Measurements from ENCODE around the gene BSG.

The BSG gene

DNA sequence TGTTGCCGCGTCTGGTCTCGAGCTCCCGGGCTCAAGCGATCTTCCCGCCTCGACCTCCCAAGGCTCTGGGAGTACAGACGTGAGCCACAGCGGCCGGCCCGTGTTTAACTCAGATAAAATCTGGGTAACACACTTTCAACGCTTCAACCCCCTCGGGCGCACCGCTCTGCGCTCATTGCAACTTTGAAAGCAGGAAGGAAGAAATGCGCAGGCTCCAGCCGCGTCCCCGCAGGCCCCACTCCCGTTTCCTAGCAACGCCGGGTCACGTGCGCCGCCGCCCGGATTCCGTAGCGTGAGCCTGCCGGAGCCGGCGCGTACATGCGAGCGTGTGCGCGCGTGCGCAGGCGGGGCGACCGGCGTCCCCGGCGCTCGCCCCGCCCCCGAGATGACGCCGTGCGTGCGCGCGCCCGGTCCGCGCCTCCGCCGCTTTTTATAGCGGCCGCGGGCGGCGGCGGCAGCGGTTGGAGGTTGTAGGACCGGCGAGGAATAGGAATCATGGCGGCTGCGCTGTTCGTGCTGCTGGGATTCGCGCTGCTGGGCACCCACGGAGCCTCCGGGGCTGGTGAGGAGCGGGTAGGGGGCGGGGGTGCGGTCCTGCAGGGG lies at the start of gene BSG:
TSS of gene BSG (plus strand) at position 457 of the 603 bp plus-strand sequence. CDS start at position 496, 39 bp downstream.
- peak; percentile 99 for DNase-seq

DNA sequence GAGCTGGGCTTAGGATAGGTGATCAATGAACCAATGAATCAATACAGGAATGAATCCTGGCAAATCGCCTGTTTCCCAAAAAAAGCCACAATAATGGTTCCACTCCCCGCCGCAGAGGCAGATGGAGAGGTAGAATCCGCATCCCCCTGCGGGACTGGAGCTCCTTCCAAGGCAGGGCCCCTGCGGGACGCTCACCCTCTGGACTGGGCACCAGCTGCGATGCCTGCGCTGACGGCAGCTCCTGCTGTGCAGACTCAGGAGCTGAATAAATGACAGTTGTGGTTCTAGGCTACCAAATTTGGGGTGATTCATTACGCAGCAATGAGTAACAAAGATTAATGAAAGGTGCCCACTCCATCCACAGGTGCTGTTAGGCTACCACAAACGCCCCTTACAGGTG lies 49.7 kb upstream of the BSG start:
- no peak for DNase-seq

DNA sequence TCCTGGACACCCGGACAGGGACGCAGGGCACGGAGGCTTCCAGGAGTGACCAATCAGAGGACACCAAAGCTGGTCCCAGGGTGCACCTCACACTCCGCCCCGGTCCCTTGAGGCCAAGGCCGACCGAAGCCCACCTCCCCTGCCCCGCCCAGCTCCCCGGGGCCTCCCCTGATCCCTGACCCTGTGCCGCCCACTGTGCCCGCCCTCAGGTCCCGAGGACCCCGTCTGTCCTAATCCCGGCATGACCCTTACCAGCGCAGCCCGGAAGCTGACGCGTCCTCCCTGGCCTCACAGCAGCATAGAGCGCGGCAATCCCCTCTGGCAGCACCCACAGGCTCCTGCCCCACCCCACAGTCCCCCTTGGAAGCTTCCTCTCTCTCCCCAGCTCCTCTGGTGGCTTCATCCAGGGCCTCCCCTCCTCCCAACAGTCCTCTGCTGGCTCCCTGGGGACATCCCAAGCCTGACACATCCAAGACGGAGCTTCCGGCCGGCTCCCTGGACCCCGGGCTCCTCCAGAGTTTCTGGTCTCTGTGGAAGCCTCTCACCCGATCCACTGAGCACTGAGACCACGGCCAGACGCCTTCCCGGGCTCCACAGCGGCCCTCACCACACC lies 48.2 kb upstream of the BSG start:
- no peak for DNase-seq

DNA sequence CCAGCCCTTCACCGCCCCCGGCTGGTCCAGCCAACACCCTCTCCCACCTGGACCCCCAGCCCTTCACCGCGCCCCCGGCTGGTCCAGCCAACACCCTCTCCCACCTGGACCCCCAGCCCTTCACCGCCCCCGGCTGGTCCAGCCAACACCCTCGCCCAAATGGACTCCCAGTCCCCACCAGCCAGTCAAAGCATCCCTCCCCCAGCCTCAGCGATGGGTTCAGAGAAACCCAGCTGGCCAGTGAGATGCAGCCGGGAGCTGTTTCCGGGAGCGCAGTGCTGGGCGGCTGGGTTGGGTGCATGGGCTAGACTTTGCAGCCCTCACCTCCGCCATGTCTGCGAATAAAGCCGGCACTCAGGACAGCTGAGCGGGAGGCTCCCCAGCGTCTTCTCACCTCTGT lies 47.4 kb upstream of the BSG start:
- DNase-seq, result no peak

DNA sequence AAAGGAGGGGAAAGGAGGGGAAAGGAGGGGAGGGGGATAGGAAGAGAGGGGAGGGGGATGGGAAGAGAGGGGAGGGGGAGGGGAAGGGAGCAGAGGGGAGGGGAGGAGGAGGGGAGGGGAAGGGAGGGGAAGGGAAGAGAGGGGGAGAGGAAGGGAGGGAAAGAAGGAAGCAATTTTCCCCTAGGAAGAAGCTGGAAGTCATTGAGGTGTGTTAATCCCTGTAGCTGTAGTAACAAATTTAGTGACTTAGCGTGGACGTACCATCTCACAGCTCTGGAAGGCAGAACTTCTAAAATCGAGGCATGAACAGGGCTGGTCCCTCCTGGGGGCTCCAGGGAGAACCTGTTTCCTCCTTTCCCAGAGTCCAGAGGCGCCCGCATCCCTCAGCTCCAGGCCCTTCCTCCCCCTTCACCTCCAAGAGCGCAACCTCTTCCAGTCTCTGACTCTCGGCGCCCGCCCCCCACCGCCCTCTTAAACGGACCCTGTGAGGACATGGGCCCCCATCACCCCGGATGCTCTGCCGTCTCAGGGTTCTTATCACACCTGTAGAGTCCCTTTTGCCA lies 46.5 kb upstream of the BSG start:
- no peak for DNase-seq

DNA sequence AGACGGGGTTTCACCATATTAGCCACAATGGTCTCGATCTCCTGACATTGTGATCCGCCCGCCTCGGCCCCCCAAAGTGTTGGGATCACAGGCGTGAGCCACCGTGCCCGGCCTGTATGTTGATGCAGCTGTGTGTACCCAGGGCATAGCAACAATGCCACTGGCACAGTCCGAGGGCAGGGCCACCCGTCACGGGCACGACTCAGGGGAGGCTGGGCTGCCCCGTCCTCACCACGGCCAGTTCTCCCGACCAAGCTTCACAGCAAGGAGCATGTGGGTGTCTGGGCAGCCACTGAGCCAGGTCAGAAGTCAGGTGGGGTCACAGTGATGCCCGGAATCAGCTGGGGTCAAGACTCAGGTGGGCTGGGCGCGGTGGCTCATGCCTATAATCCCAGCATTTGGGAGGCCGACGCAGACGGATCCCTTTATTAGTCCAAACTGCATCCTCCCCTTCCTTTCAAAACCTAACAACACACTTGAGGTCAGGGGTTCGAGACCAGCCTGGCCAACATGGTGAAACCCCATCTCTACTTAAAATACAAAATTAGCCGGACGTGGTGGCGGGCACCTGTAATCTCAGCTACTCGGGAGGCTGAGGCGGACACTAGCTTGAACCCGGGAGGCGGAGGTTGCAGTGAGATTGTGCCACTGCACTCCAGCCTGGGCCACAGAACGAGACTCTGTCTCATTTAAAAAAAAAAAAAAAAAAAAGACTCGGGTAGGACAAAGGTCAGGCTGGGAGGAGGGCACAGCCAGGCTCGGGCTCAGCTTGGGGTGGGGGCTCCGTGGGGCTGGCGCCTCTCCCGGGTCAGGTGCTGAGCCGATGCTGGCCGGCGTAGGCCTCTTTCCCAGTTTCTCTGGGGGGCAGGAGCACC lies 42.0 kb upstream of the BSG start:
- DNase-seq, result no peak

DNA sequence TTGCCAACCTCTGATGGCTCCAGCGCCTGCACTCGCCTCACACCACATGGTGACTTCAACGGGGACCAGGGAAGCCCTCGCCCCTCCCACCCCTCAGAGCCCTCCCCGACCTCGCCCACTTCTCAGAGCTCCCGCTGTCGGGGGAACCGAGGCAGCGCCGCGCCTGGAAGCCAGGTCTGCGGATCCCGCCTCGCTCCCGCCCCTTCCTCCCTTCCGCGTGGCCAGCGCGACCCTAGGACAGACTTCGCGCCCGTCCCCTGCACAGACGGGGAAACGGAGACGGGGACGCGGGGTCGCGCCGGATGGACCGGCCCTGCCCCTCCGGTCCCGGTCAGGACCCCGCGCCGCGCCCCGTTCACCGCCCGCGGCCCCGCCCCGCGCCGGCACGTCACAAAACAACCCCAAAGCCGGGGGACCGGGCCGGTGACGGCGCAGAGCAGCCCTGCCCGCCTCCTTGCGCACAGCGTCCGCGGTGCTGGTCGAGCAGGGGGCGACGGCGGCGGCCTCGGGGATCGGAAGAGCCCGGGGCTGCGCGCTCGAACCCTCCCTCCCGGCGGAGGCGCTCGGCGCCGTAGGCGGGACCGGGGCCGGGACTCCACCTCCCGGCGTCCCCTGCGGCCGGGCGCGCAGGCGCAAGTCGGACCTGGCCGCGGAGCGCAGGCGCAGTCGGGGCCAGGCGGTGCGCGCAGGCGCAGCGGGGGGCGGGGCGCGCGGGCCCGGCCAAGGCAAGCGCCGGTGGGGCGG lies 41.2 kb upstream of the BSG start:
- DNase-seq, result peak; percentile 96

DNA sequence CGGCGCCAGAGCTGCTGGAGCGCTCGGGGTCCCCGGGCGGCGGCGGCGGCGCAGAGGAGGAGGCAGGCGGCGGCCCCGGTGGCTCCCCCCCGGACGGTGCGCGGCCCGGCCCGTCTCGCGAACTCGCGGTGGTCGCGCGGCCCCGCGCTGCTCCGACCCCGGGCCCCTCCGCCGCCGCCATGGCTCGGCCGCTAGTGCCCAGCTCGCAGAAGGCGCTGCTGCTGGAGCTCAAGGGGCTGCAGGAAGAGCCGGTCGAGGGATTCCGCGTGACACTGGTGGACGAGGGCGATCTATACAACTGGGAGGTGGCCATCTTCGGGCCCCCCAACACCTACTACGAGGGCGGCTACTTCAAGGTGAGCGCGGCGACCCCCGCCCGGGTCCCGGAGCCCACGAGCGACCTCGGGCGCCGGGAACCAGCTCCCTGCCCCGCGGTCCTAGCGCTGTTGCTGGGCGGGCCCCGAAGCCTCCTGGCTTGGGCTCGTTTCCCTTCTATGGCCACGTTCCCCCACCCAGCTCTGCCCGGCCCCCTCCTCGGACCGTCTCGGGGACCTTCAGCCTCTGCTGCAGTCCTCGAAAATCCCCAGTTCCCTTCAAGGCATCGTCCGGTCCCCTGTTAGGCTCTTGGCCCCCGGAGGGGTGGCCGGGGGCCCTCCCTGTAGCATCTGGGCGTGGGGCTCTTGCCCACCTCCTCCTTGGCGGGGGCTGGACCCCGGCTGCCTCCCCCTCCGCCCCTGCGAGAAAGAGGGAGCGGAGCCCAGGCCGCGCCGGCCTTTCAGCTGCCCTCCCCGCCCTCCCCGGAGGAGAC lies 40.4 kb upstream of the BSG start, which contains the start of gene CDC34:
TSS of gene CDC34 (plus strand) at position 8 of the 808 bp plus-strand sequence. CDS start at position 180, 172 bp downstream.
- DNase-seq, result no peak

DNA sequence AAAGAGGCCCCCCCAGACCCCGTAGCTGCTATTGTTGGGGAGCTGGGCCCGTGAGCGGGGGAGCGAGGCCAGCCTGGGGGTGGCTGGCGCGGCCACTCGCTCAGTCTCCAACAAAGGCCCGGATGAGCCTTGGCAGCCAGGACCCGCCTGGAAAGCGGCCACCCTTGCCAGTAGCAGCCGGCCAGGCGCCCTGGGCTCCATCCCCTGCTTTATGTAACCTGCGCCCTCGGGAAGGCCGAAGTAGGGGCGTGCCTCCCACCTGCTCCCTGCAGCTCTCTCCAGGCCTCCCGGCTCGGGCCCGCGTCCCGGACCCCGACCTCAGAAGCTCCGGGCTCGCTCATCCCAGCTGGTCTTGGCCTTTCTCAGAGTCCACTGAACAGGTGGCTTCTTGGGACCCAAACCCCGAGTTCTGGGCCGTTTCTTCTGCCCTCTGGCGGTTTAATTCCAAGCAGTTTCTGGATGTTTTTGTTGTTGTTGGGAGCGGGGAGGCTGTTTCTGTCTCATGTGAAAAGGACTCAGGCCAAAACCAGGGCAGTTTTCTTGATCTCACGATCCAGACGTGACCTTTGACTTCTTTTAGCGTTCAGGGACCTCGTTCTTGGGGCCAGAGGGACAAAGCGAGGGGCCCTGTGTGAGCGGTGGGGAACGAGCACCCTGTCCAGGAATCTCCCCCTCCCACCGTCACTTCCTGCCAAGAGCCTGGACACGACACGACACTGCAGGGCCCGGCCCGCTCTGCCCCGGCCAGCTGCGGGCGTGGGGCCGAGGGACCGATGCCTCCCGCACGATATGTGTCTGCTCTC lies 39.6 kb upstream of the BSG start:
- no peak for DNase-seq

DNA sequence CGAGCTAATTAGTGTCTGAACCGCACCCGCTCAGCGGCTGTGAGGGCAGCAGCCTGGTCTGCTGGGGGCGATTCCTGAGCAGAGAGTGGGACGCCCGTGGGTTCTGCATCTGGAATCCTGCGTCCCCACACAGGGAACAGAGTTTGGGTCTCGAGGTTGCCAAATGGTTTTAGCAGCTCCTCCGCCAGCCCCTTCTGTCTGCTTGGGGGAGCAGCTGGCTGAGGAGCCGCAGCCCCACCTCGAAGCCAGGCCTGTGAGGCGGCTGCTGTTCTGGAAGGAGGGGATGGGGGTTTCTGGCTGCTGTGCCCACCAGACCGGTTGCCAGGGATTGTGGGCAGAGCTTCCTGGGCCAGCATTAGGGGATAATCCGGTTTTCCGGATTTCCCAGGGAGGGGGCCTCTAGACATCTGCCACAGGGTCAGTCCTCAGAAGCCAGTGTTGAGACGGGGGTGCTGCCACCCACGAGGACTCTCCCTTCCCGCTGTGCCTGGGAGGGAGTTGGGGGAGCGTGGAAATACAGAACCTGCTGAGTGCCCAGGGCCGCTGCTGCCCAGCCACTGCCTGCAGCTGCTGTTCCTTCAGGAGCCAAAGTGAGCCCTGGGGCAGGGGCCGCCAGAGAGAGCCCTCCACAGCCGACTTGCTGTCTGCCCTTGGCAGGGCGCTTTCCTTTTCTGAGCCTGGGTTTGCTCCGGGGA lies 38.9 kb upstream of the BSG start:
- no peak for DNase-seq

DNA sequence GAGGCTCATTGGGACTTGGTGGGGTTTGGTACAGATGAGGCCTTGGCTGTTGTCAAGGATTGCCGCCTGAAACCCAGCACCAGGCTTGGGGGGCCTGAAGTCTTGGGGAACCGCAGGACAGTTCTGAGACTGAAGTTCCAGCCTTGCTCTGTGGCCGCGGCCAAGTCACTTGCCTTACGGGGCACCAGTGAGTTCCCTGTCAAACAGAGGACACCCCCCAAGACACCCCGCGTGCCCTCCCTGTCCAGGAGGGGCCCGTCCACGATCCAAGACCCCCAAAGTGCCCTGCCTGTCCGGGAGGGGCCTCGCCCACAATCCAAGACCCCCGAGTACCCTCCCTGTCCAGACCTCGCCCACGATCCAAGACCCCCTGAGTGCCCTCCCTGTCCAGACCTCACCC lies 38.3 kb upstream of the BSG start:
- DNase-seq, result no peak

DNA sequence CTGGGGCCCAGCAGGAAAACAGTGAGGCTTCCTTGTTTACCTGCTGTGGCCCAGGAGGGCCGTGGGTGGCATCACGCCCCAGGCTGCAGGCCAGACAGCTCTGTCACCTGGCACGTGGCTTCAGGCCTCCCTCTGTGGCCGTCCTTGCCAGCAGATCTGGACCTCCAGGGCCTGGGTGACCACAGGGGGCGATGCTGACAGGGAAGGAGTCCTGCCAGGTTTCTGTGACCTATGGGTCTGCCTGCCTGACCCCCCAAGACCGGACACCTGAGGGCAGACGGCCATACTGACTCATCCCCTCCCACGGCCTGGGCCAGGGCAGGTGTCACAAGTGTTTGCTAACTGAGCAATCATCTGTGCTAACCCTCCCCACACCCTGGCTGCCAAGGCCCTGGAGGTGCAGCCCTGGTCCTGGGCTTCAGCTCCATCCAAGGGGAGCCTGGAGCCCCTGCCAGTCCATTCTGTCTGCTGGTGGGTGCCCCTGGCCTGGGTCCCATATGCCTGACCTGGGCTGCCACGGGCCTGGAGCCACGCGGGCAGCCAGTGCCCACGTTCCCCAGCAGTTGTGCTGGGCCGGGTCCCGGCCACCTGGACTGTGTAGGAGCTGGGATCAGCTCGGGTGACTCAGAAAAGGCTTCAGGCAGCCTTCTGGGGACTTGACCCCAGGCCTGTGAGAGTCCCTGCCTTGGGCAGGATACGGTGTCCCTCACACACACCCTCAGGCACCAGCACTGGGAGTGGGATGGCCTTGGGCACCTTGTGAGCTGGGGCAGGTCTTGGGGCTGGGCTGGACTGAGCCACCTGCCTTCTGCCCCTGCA lies 37.2 kb upstream of the BSG start:
- DNase-seq, result no peak

DNA sequence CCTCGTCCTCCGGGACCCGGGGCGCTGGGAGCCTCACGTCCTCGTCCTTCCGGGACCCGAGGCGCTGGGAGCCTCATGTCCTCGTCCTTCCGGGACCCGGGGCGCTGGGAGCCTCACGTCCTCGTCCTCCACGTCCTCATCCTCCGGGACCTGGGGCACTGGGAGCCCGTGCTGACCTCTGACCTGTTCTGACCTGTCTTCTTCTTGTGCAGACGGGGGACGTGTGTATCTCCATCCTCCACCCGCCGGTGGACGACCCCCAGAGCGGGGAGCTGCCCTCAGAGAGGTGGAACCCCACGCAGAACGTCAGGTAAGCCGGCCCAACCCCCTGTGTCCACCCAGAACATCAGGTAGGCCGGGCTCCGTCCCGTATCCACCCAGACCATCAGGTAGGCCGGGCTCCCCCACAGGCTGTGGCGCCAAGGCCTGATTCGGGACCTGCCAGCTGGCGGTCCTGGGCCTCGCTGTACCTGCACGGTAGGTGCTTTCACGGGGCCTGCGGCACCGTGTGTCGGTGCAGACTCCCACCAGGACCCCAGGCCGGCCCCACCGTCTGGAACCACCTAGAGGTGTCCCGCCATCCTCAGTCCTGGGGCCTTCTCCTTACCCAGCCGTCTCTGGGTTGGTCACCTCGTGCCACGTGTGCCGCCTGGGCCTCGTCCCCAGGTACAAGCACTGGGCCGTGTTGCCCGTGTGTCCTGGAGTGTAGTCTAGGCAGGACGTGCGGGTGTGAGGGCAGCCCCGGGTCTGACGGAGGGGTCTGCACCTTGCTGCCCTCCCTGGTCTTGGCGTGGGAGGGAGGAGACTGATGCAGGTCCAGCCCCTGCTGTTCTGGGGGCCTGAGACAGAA lies 36.1 kb upstream of the BSG start:
- no peak for DNase-seq

DNA sequence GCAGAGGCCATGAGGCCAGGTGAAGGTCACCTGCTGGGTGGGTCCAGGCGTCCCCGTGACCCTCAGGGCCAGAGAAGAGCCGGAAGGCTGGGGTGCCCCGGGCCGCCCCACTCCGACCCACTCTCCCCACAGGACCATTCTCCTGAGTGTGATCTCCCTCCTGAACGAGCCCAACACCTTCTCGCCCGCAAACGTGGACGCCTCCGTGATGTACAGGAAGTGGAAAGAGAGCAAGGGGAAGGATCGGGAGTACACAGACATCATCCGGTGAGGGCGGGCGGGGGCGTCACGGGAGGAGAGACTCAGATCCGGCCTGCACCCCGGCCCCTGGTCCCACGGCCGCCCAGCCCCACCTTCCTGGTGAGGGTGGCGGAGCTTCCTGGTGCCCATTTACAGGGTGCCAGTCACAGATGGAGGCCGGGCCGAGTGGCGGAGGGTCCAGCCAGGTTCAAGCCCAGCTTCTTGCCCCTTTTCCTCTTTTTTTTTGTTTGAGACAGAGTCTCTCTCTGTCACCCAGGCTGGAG lies 35.5 kb upstream of the BSG start:
- DNase-seq, result no peak

DNA sequence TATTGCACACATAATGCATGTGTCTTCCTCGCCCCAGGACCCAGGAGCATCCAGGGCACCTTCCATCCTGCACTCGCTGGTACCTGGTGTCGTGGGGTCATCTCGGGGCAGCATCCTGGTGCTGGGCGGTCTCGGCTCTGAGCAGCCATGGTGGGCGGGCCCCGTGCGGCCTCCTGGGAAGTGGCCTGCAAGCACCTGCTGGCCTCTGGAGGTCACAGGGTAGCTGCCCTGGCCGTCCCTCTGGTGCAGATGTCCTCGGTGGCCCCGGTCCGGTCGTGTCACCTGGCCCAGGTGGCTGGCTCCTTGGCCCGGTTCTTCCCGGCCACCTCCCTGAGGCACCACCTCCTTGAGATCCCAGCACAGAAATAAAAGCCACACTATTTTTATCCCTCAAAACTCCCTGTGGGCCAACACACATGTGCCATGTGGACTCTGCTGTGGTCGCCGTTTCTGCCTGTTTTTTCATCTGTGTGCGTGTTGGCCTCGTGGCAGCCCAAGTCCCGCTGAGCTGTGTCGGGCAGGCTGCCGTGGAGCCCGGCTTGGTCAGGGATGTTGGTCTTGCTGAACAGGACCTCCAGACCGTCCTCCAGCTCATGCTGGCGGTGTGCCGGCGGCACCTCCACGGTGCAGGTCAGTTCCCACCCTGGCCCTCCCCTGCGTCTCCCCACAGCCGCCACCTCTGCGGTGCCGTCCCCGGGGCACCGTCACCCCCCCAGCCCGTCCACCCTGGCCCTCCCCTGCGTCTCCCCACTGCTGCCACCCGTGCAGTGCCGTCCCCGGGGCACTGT lies 33.6 kb upstream of the BSG start:
- DNase-seq, result no peak

DNA sequence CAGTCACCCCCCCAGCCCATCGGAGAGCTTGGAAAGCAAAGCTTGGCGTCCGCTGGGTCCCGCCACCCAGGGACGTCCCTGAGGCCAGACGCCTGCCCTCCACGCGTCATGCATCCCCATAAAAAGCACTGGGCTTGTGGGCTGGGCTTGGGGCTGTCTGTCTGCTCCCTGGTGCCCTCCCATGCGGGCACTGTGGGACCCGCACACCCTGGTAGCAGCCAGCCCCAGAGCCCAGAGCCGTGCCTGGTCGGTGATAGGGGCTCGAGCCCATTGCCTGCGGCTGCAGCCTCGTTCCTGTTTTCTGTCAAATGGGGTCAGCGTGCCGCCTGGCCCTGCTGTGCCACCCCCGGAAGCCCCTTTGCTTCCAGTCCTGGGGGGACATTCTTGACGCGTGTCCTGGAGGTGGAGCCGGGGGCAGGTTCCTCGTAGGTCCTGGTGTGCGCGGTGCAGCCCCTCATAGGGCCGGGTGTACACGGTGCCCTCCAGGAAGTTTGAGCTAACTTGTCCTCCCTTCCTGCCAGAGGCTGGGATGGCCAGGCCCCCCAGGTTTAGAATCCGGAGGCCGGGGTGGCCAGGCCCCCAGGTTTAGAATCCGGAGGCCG lies 32.9 kb upstream of the BSG start:
- no peak for DNase-seq
